Brain microvascular endothelial cell (primary cell): Measurements from ENCODE around the gene PEX13.
"Not testable (repeated sequence)": the region's sequence is repeated elsewhere in the genome, so short reads cannot be mapped to it uniquely, and the experiment has no call there.

Experiments
- DNase-seq: peaks from one replicate; pipeline ENCODE4 v3.0.0-alpha.2; 2020
- H3K27ac ChIP-seq: fragments of 250-450 bp; sonication (Bioruptor Pico); 2 replicates; pipeline ENCODE4 v1.5.1; 2020; ENCODE audit warnings: mild to moderate bottlenecking, moderate library complexity
- H3K27me3 ChIP-seq: fragments of 250-450 bp; sonication (Bioruptor Pico); replicated peaks from 2 replicates; pipeline ENCODE4 v1.5.1; 2020; ENCODE audit warnings: mild to moderate bottlenecking
- H3K36me3 ChIP-seq: fragments of 250-450 bp; sonication (Bioruptor Pico); replicated peaks from 2 replicates; pipeline ENCODE4 v1.5.1; 2020; ENCODE audit warnings: mild to moderate bottlenecking
- H3K4me3 ChIP-seq: 2 replicates; pipeline ENCODE4 v1.5.1; 2011; ENCODE audit warnings: low read depth, mild to moderate bottlenecking, control low read depth, low read length, moderate library complexity
- in situ Hi-C: cut with HindIII; loops from 2 replicates; pipeline ENCODE4 v1.10.0; 2017; ENCODE audit warnings: low sequenced_read_pairs, low pct_ligation_motif_present
- TF ChIP-seq, protein P1 (sequence below): IDR thresholded peaks from 2 replicates; pipeline ENCODE4 v1.5.1; 2011; ENCODE audit warnings: low read depth, mild to moderate bottlenecking, moderate library complexity, low read length, control low read depth, inconsistent platforms; ENCODE audit errors: missing control alignments

Gene PEX13

DNA sequence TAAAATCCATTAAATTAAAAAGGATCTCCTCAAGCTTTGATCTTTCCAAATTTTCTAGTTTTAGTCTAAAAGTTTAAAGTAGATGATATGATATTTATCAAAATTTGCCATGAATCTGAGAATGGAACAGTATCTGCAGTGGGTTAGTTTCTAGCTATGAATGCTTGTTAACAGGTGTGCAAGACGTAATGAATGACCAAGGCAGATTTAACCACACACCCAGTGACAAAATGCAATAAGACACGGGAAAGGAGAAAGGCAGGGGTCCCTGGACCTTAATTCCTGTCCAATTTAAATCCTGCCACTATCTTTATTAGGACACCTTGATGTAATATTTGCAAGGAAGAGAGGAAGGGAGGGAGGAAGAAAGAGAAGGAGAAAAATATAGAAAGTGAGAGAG is 30.5 kb upstream of the PEX13 start:
- H3K27me3 ChIP-seq = no peaks in the 10 kb centered on the region
- H3K36me3 ChIP-seq = no peaks in the 10 kb centered on the region
- H3K27ac ChIP-seq = no peak overlapping the region
- TF ChIP-seq, protein P1, sequence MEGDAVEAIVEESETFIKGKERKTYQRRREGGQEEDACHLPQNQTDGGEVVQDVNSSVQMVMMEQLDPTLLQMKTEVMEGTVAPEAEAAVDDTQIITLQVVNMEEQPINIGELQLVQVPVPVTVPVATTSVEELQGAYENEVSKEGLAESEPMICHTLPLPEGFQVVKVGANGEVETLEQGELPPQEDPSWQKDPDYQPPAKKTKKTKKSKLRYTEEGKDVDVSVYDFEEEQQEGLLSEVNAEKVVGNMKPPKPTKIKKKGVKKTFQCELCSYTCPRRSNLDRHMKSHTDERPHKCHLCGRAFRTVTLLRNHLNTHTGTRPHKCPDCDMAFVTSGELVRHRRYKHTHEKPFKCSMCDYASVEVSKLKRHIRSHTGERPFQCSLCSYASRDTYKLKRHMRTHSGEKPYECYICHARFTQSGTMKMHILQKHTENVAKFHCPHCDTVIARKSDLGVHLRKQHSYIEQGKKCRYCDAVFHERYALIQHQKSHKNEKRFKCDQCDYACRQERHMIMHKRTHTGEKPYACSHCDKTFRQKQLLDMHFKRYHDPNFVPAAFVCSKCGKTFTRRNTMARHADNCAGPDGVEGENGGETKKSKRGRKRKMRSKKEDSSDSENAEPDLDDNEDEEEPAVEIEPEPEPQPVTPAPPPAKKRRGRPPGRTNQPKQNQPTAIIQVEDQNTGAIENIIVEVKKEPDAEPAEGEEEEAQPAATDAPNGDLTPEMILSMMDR = no peak
- H3K4me3 ChIP-seq = no peak overlapping the region
- in situ Hi-C loops = no loop called here
- DNase-seq = no peak

DNA sequence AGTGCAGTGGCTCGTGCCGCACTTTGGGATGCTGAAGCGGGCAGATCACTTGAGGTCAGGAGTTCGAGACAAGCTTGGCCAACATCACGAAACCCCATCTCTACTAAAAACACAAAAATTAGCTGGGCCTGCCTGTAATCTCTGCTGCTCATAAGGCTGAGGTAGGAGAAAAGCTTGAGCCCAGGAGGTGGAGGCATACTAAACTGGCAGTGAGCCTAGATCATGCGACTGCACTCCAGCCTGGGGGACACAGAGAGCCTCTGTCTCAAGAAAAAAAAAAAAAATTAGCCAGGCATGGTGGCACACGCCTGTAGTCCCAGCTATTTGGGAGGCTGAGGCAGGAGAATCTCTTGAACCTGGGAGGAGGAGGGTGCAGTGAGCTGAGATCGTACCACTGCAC is 29.9 kb upstream of the PEX13 start:
- in situ Hi-C loops, H3K27ac ChIP-seq, DNase-seq, H3K27me3 ChIP-seq, H3K36me3 ChIP-seq, H3K4me3 ChIP-seq: not testable (repeated sequence)

DNA sequence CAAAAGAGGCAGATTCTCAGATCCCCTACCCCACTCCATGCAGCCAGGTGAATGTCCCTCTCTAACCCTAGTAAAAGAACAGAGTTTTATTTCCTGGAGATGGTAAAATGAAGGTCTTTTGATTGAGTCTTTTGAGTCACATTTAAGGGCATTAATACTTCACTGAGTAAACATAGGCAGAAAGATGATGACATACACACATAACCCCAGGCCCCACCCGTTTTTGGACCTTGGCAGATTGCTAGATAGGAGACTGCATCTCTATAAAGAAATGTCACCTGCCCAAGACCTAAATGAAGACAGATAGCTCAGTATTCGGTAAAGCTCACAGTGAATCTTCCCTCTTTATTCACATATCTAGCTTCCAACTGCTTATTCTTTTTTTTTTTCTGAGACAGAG is 28.3 kb upstream of the PEX13 start:
- TF ChIP-seq, protein P1 = no peak

DNA sequence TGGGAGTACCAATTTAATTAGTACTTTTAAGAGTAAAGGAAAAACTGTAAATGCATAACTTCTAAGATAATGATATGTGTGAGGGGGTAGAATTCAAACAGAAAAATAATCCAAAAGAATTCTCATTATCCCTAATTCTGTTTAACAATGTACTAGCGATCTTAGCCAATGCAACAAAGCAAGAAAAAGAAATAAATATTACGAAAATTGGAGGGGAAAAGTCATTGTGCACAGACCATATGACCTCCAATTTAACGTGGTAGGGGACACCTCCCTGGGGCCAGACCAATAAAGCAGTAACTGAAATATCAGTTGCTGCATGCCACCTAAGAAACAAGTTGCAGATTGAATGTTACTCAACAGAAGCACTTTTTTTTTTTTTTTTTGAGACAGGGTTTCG is 25.9 kb upstream of the PEX13 start:
- Histone ChIP-seq H3K27me3 (no peaks in the 10 kb centered on the region), H3K36me3 (no peaks in the 10 kb centered on the region), H3K27ac (no peak overlapping the region), H3K4me3 (no peak overlapping the region)
- in situ Hi-C loops = no loop called here
- DNase-seq = no peak
- TF ChIP-seq, protein P1 = no peak

More for the DNA sequence above, 28.3 kb upstream of the PEX13 start:
- no peak for DNase-seq
- in situ Hi-C loops = no loop called here
- Histone ChIP-seq H3K36me3 (no peaks in the 10 kb centered on the region), H3K4me3 (no peak overlapping the region), H3K27ac (no peak overlapping the region), H3K27me3 (no peaks in the 10 kb centered on the region)

DNA sequence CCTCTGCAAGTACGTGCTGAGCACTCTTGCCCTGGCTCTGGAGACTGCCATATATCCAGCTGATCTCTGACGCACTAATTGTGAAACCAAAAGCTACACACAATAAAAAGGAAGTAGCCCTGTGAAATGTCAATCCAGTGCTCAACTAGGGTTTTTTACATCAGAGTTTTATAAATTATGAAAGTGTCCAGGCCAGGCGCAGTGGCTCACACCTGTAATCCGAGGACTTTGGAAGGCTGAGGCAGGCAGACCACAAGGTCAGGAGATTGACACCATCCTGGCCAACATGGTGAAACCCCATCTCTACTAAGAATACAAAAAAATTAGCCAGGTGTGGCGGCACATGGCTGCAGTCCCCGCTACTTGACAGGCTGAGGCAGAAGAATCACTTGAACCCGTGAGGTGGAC is 24.5 kb upstream of the PEX13 start:
- no peak for DNase-seq
- no peaks in the 10 kb centered on the region for H3K27me3 ChIP-seq
- in situ Hi-C loops = no loop called here
- no peak overlapping the region for H3K4me3 ChIP-seq
- H3K27ac ChIP-seq = no peak overlapping the region
- TF ChIP-seq, protein P1 = no peak
- H3K36me3 ChIP-seq = no peaks in the 10 kb centered on the region

DNA sequence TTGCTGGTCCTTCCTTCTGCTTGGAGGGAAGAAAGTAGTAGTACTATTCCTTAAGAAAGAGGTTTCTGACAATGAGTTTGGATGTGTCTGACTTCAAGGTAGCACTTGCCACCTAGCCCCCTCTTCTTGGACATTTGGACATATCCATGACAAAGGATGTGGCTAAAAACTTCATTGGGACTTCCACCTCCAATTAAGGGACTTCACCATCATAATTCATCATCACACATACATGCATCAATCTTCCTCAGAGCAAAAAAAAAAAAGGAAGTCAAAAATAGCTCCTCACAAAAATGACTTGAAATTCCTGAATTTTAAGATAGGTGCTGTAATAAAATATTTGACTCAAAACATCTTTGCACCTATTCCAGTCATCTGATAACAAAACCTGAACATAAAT is 23.4 kb upstream of the PEX13 start:
- no peaks in the 10 kb centered on the region for H3K36me3 ChIP-seq
- H3K27ac ChIP-seq = no peak overlapping the region
- no peak overlapping the region for H3K4me3 ChIP-seq
- TF ChIP-seq, protein P1 = no peak
- in situ Hi-C loops = no loop called here
- H3K27me3 ChIP-seq = no peaks in the 10 kb centered on the region
- no peak for DNase-seq
